HepG2 (cell line): ENCODE data around the gene ENDOD1. TPM values are rescaled to one million over a fixed set of nuclear protein-coding genes. Genes with fewer than 3 reads are reported as not detected.

ENCODE experiments used
- HHEX ChIP-seq: IDR thresholded peaks from 2 replicates; pipeline ENCODE4 v1.6.1; 2016; ENCODE audit warnings: control low read depth
- HOXA3 ChIP-seq: sonication (generic); formaldehyde crosslinking; IDR thresholded peaks from 2 replicates; pipeline ENCODE4 v1.5.0; 2020; ENCODE audit warnings: missing genetic modification reagents
- LCORL ChIP-seq, 2 experiments: fragments of 450-650 bp in 1 of 2; sonication (generic) in 1 of 2; formaldehyde crosslinking in 1 of 2; IDR thresholded peaks; 2 replicates each; pipeline versions ENCODE4 v1.5.0 to v1.6.1; 2017 to 2020; ENCODE audit warnings: antibody characterized with exemption in 1 of 2, missing genetic modification reagents in 1 of 2
- REPIN1 ChIP-seq: sonication (generic); formaldehyde crosslinking; IDR thresholded peaks from 2 replicates; pipeline ENCODE4 v1.8.0; 2022; ENCODE audit warnings: missing genetic modification reagents, low read depth, mild to moderate bottlenecking, borderline replicate concordance
- SALL2 ChIP-seq: sonication (generic); formaldehyde crosslinking; IDR thresholded peaks from 2 replicates; pipeline ENCODE4 v1.8.1; 2023; ENCODE audit warnings: mild to moderate bottlenecking, missing genetic modification reagents, inconsistent platforms
- SNAPC2 ChIP-seq: sonication (generic); formaldehyde crosslinking; IDR thresholded peaks from 2 replicates; pipeline ENCODE4 v1.8.1; 2022; ENCODE audit warnings: mild to moderate bottlenecking, missing genetic modification reagents
- ZNF251 ChIP-seq: sonication (generic); formaldehyde crosslinking; IDR thresholded peaks from 2 replicates; pipeline ENCODE4 v1.9.0; 2021; ENCODE audit warnings: mild to moderate bottlenecking, missing genetic modification reagents
- ZNF264 ChIP-seq: sonication (generic); formaldehyde crosslinking; IDR thresholded peaks from 2 replicates; pipeline ENCODE4 v1.4.0; 2020; ENCODE audit warnings: missing genetic modification reagents
- ZNF614 ChIP-seq: IDR thresholded peaks from 2 replicates; pipeline ENCODE4 v1.6.1; 2018; ENCODE audit warnings: missing biosample characterization, missing genetic modification reagents, inconsistent platforms, borderline replicate concordance
- ZNF615 ChIP-seq: sonication (generic); formaldehyde crosslinking; IDR thresholded peaks from 2 replicates; pipeline ENCODE4 v1.5.0; 2020; ENCODE audit warnings: mild to moderate bottlenecking, missing genetic modification reagents, borderline replicate concordance
- ZNF616 ChIP-seq: sonication (generic); formaldehyde crosslinking; IDR thresholded peaks from 2 replicates; pipeline ENCODE4 v1.5.0; 2020; ENCODE audit warnings: low read depth, mild to moderate bottlenecking, missing genetic modification reagents
- polyA plus RNA-seq, 8 experiments: library from polyadenylated mRNA; depleted of rRNA in 3 of 8; stranded (reverse) in 7 of 8; unstranded in 1 of 8; fragments of >200 nt; fragmentation: Illumina TruSeq in 4 of 8; extraction: Trizol in 4 of 8; gene quantifications; 2 replicates each; pipeline versions ENCODE4 v1.2.1 to v1.2.3, GENCODE V29; 2011 to 2016; ENCODE audit warnings: low read depth in 4 of 8, missing spikeins in 1 of 8, mixed read lengths in 1 of 8; ENCODE audit not compliant: insufficient read depth in 1 of 8
- total RNA-seq, 5 experiments: library from RNA; depleted of rRNA; stranded (reverse); fragments of >200 nt; fragmentation: Illumina TruSeq; extraction: Trizol; gene quantifications; 2 replicates each; pipeline ENCODE4 v1.2.3, GENCODE V29; 2016; ENCODE audit warnings: low read depth in 1 of 5
- TF ChIP-seq, protein P1 (sequence below): sonication (generic); formaldehyde crosslinking; conservative IDR thresholded peaks from 2 replicates; pipeline ENCODE4 v1.4.0; 2020; ENCODE audit warnings: missing genetic modification reagents
- TF ChIP-seq, protein P2 (sequence below): sonication (generic); formaldehyde crosslinking; IDR thresholded peaks from 2 replicates; pipeline ENCODE4 v1.8.0; 2022; ENCODE audit warnings: mild to moderate bottlenecking, missing genetic modification reagents; ENCODE audit not compliant: insufficient replicate concordance
- TF ChIP-seq, protein P3 (sequence below): sonication (generic); formaldehyde crosslinking; IDR thresholded peaks from 2 replicates; pipeline ENCODE4 v1.4.0; 2020; ENCODE audit warnings: missing genetic modification reagents
- TF ChIP-seq, protein P4 (sequence below): sonication (generic); formaldehyde crosslinking; IDR thresholded peaks from 2 replicates; pipeline ENCODE4 v1.4.0; 2020; ENCODE audit warnings: mild to moderate bottlenecking, missing genetic modification reagents
- TF ChIP-seq, protein P5 (sequence below): sonication (generic); formaldehyde crosslinking; IDR thresholded peaks from 2 replicates; pipeline ENCODE4 v1.9.0; 2021; ENCODE audit warnings: missing genetic modification reagents, borderline replicate concordance
- TF ChIP-seq, protein P6 (sequence below): sonication (generic); formaldehyde crosslinking; IDR thresholded peaks from 2 replicates; pipeline ENCODE4 v1.5.1; 2020; ENCODE audit warnings: missing genetic modification reagents, mild to moderate bottlenecking, borderline replicate concordance

Gene ENDOD1
- total and polyA plus RNA-seq, 2 of the 13 experiments (the other 11 are each of a cell fraction or from before 2014, with no cell fraction given): 2.0 to 6.8 TPM

DNA sequence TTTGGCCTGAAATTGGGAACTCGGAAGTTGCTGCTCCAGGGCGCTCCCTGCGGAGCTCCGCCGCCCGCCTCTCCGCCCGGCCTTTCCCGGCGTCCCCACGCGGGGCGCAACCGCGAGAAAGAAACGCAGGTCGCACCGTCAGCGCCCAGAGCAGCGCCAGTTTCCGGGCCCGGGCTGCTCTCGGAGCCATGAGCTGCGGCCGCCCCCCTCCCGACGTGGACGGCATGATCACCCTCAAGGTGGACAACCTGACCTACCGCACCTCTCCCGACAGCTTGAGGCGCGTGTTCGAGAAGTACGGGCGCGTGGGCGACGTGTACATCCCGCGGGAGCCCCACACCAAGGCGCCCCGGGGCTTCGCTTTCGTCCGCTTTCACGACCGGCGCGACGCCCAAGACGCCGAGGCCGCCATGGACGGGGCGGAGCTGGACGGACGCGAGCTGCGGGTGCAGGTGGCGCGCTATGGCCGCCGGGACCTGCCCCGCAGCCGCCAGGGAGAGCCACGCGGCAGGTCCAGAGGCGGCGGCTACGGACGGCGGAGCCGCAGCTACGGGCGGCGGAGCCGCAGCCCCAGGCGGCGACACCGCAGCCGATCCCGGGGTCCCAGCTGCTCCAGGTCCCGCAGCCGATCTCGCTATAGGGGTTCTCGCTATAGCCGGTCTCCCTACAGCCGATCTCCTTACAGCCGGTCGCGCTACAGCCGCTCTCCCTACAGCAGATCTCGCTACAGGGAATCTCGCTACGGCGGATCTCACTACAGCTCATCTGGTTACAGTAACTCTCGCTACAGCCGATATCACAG is 22.4 kb upstream of the ENDOD1 start (continued):
- TF ChIP-seq, protein P1, sequence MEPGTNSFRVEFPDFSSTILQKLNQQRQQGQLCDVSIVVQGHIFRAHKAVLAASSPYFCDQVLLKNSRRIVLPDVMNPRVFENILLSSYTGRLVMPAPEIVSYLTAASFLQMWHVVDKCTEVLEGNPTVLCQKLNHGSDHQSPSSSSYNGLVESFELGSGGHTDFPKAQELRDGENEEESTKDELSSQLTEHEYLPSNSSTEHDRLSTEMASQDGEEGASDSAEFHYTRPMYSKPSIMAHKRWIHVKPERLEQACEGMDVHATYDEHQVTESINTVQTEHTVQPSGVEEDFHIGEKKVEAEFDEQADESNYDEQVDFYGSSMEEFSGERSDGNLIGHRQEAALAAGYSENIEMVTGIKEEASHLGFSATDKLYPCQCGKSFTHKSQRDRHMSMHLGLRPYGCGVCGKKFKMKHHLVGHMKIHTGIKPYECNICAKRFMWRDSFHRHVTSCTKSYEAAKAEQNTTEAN (CRISPR knock-in tag): no peak
- TF ChIP-seq HHEX (CRISPR knock-in tag) (no peak), REPIN1 (CRISPR knock-in tag) (peak; percentile 42; the same call in 1 of the 2 replicates), SALL2 (CRISPR knock-in tag) (peak; percentile 8; the same call in 1 of the 2 replicates), ZNF614 (CRISPR knock-in tag) (no peak), ZNF615 (CRISPR knock-in tag) (no peak), HOXA3 (CRISPR knock-in tag) (peak; percentile 66), ZNF264 (no peak), ZNF616 (0 out of 2 replicates have a peak, but pooled peaks have one; percentile 16), SNAPC2 (CRISPR knock-in tag) (no peak), ZNF251 (peak; percentile 58; the same call in 1 of the 2 replicates), LCORL (IDR thresholded peaks at IDR 0.05) (no peak), LCORL (CRISPR knock-in tag; IDR thresholded peaks at IDR 0.05) (peak; percentile 45; the same call in 1 of the 2 replicates)
- TF ChIP-seq, protein P2, sequence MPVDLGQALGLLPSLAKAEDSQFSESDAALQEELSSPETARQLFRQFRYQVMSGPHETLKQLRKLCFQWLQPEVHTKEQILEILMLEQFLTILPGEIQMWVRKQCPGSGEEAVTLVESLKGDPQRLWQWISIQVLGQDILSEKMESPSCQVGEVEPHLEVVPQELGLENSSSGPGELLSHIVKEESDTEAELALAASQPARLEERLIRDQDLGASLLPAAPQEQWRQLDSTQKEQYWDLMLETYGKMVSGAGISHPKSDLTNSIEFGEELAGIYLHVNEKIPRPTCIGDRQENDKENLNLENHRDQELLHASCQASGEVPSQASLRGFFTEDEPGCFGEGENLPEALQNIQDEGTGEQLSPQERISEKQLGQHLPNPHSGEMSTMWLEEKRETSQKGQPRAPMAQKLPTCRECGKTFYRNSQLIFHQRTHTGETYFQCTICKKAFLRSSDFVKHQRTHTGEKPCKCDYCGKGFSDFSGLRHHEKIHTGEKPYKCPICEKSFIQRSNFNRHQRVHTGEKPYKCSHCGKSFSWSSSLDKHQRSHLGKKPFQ (CRISPR knock-in tag): peak; percentile 73
- TF ChIP-seq, protein P3, sequence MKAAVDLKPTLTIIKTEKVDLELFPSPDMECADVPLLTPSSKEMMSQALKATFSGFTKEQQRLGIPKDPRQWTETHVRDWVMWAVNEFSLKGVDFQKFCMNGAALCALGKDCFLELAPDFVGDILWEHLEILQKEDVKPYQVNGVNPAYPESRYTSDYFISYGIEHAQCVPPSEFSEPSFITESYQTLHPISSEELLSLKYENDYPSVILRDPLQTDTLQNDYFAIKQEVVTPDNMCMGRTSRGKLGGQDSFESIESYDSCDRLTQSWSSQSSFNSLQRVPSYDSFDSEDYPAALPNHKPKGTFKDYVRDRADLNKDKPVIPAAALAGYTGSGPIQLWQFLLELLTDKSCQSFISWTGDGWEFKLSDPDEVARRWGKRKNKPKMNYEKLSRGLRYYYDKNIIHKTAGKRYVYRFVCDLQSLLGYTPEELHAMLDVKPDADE: 0 out of 2 replicates have a peak, but pooled peaks have one; percentile 20
- TF ChIP-seq, protein P4, sequence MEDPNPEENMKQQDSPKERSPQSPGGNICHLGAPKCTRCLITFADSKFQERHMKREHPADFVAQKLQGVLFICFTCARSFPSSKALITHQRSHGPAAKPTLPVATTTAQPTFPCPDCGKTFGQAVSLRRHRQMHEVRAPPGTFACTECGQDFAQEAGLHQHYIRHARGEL: no peak
- TF ChIP-seq, protein P5, sequence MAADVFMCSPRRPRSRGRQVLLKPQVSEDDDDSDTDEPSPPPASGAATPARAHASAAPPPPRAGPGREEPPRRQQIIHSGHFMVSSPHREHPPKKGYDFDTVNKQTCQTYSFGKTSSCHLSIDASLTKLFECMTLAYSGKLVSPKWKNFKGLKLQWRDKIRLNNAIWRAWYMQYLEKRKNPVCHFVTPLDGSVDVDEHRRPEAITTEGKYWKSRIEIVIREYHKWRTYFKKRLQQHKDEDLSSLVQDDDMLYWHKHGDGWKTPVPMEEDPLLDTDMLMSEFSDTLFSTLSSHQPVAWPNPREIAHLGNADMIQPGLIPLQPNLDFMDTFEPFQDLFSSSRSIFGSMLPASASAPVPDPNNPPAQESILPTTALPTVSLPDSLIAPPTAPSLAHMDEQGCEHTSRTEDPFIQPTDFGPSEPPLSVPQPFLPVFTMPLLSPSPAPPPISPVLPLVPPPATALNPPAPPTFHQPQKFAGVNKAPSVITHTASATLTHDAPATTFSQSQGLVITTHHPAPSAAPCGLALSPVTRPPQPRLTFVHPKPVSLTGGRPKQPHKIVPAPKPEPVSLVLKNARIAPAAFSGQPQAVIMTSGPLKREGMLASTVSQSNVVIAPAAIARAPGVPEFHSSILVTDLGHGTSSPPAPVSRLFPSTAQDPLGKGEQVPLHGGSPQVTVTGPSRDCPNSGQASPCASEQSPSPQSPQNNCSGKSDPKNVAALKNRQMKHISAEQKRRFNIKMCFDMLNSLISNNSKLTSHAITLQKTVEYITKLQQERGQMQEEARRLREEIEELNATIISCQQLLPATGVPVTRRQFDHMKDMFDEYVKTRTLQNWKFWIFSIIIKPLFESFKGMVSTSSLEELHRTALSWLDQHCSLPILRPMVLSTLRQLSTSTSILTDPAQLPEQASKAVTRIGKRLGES (CRISPR knock-in tag): no peak
- TF ChIP-seq, protein P6, sequence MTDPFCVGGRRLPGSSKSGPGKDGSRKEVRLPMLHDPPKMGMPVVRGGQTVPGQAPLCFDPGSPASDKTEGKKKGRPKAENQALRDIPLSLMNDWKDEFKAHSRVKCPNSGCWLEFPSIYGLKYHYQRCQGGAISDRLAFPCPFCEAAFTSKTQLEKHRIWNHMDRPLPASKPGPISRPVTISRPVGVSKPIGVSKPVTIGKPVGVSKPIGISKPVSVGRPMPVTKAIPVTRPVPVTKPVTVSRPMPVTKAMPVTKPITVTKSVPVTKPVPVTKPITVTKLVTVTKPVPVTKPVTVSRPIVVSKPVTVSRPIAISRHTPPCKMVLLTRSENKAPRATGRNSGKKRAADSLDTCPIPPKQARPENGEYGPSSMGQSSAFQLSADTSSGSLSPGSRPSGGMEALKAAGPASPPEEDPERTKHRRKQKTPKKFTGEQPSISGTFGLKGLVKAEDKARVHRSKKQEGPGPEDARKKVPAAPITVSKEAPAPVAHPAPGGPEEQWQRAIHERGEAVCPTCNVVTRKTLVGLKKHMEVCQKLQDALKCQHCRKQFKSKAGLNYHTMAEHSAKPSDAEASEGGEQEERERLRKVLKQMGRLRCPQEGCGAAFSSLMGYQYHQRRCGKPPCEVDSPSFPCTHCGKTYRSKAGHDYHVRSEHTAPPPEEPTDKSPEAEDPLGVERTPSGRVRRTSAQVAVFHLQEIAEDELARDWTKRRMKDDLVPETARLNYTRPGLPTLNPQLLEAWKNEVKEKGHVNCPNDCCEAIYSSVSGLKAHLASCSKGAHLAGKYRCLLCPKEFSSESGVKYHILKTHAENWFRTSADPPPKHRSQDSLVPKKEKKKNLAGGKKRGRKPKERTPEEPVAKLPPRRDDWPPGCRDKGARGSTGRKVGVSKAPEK (CRISPR knock-in tag): no peak; the same call in 1 of the 2 replicates
